A673 (cell line): ENCODE data around the gene ESPL1. TPM values are rescaled to one million over a fixed set of nuclear protein-coding genes. Genes with fewer than 3 reads are reported as not detected.

ENCODE experiments used
- BruUV-seq: library from RNA; stranded (reverse); fragments of 400-500 nt; replicated peaks from 2 replicates; lab custom pipeline; 2021; lab: Mats Ljungman, UMichigan
- CTCF ChIA-PET: fragments of 300-600 bp; sonication (Branson Sonifier 250); formaldehyde crosslinking; loops from one replicate; lab custom pipeline; 2022; ENCODE audit warnings: antibody characterized with exemption; lab: Charles Lee
- POLR2A ChIA-PET: fragments of 300-600 bp; sonication (Branson Sonifier 250); formaldehyde crosslinking; loops from one replicate; lab custom pipeline; 2022; ENCODE audit warnings: antibody characterized with exemption; ENCODE audit not compliant: low non-redundant PET; lab: Charles Lee
- DNase-seq: peaks from one replicate; pipeline ENCODE4 v3.0.0-alpha.2; 2015; ENCODE audit warnings: low spot score
- H3K27ac ChIP-seq: fragments of 200-600 bp; sonication (generic); 2 replicates; pipeline ENCODE4 v1.5.1; 2016; ENCODE audit warnings: mixed run types, low read depth, mild to moderate bottlenecking, mixed read lengths, antibody characterized with exemption, low read length; ENCODE audit not compliant: poor library complexity, severe bottlenecking
- H3K27me3 ChIP-seq: fragments of 200-600 bp; sonication (generic); replicated peaks from 2 replicates; pipeline ENCODE4 v1.6.1; 2017; ENCODE audit warnings: mixed run types, low read depth, mild to moderate bottlenecking, mixed read lengths, antibody characterized with exemption, low read length; ENCODE audit not compliant: insufficient read depth, poor library complexity
- H3K36me3 ChIP-seq: fragments of 200-600 bp; sonication (generic); 2 replicates; pipeline ENCODE4 v1.6.1; 2016; ENCODE audit warnings: mixed run types, mild to moderate bottlenecking, mixed read lengths, antibody characterized with exemption, low read length; ENCODE audit not compliant: insufficient read depth, poor library complexity, severe bottlenecking
- H3K4me1 ChIP-seq: fragments of 200-600 bp; sonication (generic); 2 replicates; pipeline ENCODE4 v1.6.1; 2017; ENCODE audit warnings: mixed run types, mild to moderate bottlenecking, mixed read lengths, antibody characterized with exemption, low read length; ENCODE audit not compliant: insufficient read depth, poor library complexity, severe bottlenecking
- H3K4me3 ChIP-seq: fragments of 200-600 bp; sonication (generic); 2 replicates; pipeline ENCODE4 v1.5.1; 2016; ENCODE audit warnings: low read depth, mixed run types, mild to moderate bottlenecking, mixed read lengths, low read length; ENCODE audit not compliant: poor library complexity, severe bottlenecking
- H3K9me3 ChIP-seq: fragments of 200-600 bp; sonication (generic); 2 replicates; pipeline ENCODE4 v1.6.1; 2016; ENCODE audit warnings: mixed run types, low read depth, mild to moderate bottlenecking, mixed read lengths, antibody characterized with exemption, low read length; ENCODE audit not compliant: poor library complexity, severe bottlenecking
- CTCF ChIP-seq: fragments of 300-800, 200-600 bp; sonication (generic); conservative IDR thresholded peaks from 2 replicates; pipeline ENCODE4 v1.5.1; 2017; ENCODE audit warnings: low read depth, mild to moderate bottlenecking, antibody characterized with exemption, low read length, moderate library complexity, mixed read lengths
- EZH2 ChIP-seq: fragments of 200-600 bp; sonication (generic); IDR thresholded peaks from 2 replicates; pipeline ENCODE4 v1.6.1; 2017; ENCODE audit warnings: borderline replicate concordance, low read depth, mild to moderate bottlenecking, mixed read lengths, antibody characterized with exemption, low read length; ENCODE audit not compliant: poor library complexity, severe bottlenecking
- intact Hi-C: fragments of 100-400 bp; cut with micrococcal nuclease; formaldehyde crosslinking; loops from one replicate; pipeline ENCODE4 v1.10.0; 2022; ENCODE audit not compliant: unreplicated experiment
- total RNA-seq: library from RNA; stranded (reverse); gene quantifications from 2 replicates; pipeline ENCODE4 v1.2.3, GENCODE V29; 2021

The ESPL1 gene
- total RNA-seq, 1 experiment from 2014 or later, result 99.1 TPM

- Histone ChIP-seq H3K9me3 (no peaks in the 10 kb centered on the region), H3K4me1 (peaks cover 3% of the 10 kb centered on the region), H3K4me3 (no peak overlapping the region), H3K27ac (no peak overlapping the region), H3K36me3 (no peaks in the 10 kb centered on the region), H3K27me3 (no peaks in the 10 kb centered on the region)
- DNase-seq, result no peak
- no TSS peak for BruUV-seq
- no peak for TF ChIP-seq EZH2
- TF ChIP-seq CTCF, result no peak
- ChIA-PET CTCF (no interaction called here), POLR2A (no interaction called here)
- intact Hi-C loops, result no loop called here
These were observed 72.3 kb downstream of the ESPL1 start for GRCh38 chr12:53340398-53340797.

Other genes with a start within 250 kb of the ESPL1 start
- gene TNS2, start 218.2 kb upstream of the ESPL1 start, total RNA-seq, result 3.4 and 6.1 TPM in 2 replicates
- 17.0 and 19.3 TPM in 2 replicates for gene SPRYD3, start 188.9 kb upstream of the ESPL1 start, total RNA-seq
- gene IGFBP6, start 170.6 kb upstream of the ESPL1 start, total RNA-seq, result 6.6 and 7.3 TPM in 2 replicates
- not detected in 2 replicates for gene SOAT2, start 164.8 kb upstream of the ESPL1 start, total RNA-seq
- gene ZNF740, start 87.6 kb upstream of the ESPL1 start, total RNA-seq, result 48.6 and 50.3 TPM in 2 replicates
- 32.3 and 37.5 TPM in 2 replicates for gene CSAD, start 87.4 kb upstream of the ESPL1 start, total RNA-seq
- 0.43 TPM in 1 of 2 replicates, not detected in the other for gene ITGB7, start 61.0 kb upstream of the ESPL1 start, total RNA-seq
- 14.0 and 20.3 TPM in 2 replicates for gene RARG, start 36.1 kb upstream of the ESPL1 start, total RNA-seq
- gene PFDN5, start 27.2 kb downstream of the ESPL1 start, total RNA-seq, result 268 and 288 TPM in 2 replicates
- 102 and 111 TPM in 2 replicates for gene MYG1, start 31.4 kb downstream of the ESPL1 start, total RNA-seq
- 94.2 and 104 TPM in 2 replicates for gene AAAS, start 53.3 kb downstream of the ESPL1 start, total RNA-seq
- not detected in 2 replicates for gene SP7, start 68.1 kb downstream of the ESPL1 start, total RNA-seq
- gene SP1, start 111.9 kb downstream of the ESPL1 start, total RNA-seq, result 78.4 and 80.9 TPM in 2 replicates
- not detected in 2 replicates for gene AMHR2, start 155.6 kb downstream of the ESPL1 start, total RNA-seq
- 155 and 180 TPM in 2 replicates for gene PRR13, start 173.4 kb downstream of the ESPL1 start, total RNA-seq
- gene PCBP2, start 183.8 kb downstream of the ESPL1 start, total RNA-seq, result 1,194 and 1,215 TPM in 2 replicates
- gene MAP3K12, start 231.2 kb downstream of the ESPL1 start, total RNA-seq, result 11.6 and 15.9 TPM in 2 replicates
- 62.4 and 70.9 TPM in 2 replicates for gene TARBP2, start 233.0 kb downstream of the ESPL1 start, total RNA-seq
- not detected in 2 replicates for gene NPFF, start 239.2 kb downstream of the ESPL1 start, total RNA-seq